Pulmonary artery endothelial cell (primary cell): ENCODE results near the gene GNG4. TPM values are rescaled to one million over a fixed set of nuclear protein-coding genes. Genes with fewer than 3 reads are reported as not detected.
"Not testable (repeated sequence)": the region's sequence is repeated elsewhere in the genome, so short reads cannot be mapped to it uniquely, and the experiment has no call there.

Source experiments
- DNase-seq: peaks from one replicate; pipeline ENCODE4 v3.0.0-alpha.2; 2011; ENCODE audit warnings: low read depth, low spot score
- total RNA-seq: library from RNA; depleted of rRNA; stranded (reverse); fragments of >200 nt; gene quantifications from 2 replicates; pipeline ENCODE4 v1.2.3, GENCODE V29; 2014

GNG4 gene
- total RNA-seq, 1 donor from 2014 or later = not detected

DNA sequence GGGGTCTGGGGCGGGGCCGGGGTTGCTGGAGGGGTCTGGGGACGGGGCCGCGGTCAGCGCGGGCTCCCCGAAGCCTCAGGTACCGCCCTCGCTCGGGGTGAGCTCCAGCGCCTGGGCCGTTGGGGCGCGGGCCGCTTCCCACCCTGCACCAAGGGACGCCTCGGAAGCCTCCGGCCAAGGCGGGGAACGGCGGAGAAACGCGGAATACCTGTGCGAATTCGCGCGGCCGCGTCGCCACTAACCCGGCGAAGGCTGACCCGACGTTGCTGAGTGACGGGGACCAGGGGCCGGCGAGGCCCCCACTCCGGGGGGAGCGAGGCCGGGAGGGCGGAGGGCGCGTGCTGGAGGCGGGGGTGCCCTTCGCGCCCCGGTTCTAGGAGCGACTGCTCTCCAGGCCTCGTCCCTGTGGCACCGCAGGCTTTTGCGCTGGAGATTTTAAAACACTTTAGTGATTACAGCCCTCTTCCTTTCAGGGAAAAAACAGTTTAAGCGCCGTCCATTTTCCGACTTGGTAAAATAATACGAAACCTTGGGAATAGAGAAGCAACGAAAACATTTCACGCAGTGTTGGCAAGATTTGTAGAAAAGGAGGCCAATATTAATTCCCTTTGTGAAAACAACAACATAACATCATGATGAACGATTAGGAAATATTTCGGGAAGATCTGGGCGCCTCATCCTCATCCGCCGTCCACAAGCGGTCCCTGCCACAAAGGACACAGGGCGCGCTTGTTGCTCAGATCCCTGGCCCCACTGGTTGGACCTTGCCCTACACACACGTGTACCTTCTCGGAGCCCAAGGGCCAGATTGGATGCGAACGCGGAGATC, 971 bp upstream of the GNG4 start:
- no peak for DNase-seq

DNA sequence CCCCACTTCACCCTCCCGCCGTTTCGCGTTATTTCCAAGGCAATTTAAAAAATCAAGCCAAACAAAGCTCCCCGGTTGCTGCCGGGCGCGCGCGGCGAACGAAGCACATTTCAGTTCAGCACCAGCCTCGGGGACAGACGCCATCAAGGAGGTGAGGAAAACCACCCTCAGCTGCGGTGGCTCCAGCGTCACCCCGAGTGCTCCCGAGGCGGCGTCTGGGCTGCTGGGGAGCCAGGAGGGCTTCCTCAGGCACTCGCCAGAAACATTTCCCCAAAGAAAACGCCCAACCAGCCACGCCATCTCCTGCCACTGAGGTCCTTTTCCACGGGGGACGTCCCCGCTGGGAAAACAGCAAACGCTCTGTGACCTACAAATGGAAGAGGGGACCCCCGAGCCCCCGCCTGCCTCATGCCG, 623 bp downstream of the GNG4 start:
- no peak for DNase-seq

DNA sequence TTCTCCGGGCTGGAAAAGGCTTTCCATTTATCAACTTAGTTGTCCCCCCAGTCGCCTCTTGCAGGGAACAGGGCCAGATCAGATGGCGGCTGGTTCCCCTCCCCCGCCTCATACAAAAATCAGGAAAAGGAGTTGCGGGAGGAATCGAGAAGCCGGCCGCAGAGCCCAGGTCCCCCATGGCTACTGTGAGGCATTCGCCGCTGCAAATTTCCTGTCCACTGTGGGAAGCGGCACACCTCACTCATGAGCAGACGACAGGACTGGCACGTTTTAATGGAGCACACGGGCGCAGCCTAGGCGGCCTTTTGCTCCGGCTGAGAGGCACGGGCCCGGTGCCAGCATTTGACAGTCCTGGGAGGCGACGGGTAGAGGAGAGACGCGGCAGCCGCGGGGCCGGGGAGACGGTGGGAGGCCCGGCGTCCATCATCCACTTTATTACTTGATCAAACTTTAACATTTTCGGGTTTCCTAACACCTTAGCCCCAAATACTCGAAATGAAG, 1.1 kb downstream of the GNG4 start:
- DNase-seq = no peak

DNA sequence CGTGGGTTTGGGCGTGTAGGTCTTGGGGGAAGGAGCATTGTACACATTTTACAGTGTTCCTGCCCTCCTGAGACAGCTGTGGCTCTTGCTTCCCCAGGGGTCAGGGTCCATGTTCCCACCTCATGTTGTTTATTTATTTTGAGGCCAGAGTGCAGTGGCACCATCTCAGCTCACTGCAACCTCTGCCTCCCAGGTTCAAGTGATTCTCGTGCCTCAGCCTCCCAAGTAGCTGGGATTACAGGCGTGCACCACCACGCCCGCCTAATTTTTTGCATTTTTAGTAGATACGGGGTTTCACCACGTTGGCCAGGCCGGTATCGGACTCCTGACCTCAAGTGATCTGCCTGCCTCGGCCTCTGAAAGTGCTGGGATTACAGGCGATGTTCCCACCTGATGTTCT, 2.0 kb downstream of the GNG4 start:
- not testable (repeated sequence) for DNase-seq

DNA sequence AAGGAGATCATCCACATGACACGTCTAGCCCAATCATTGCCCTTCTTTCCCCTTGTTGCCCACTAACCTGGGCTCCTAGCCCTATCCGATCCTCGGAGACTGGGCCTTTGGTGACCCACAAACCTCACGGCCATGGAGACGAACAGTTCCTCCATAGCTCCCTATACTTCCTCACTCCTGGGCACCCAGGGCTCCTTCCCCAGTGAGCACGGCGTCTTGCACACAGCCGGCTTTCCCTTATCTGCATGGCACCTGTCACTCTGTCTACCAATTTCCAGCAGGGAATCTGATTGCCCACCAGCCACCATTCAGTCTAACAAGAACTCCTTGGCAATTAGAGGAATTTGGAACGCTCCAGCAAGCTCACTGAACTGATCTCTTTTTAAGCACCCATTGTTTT, 3.1 kb downstream of the GNG4 start:
- no peak for DNase-seq

DNA sequence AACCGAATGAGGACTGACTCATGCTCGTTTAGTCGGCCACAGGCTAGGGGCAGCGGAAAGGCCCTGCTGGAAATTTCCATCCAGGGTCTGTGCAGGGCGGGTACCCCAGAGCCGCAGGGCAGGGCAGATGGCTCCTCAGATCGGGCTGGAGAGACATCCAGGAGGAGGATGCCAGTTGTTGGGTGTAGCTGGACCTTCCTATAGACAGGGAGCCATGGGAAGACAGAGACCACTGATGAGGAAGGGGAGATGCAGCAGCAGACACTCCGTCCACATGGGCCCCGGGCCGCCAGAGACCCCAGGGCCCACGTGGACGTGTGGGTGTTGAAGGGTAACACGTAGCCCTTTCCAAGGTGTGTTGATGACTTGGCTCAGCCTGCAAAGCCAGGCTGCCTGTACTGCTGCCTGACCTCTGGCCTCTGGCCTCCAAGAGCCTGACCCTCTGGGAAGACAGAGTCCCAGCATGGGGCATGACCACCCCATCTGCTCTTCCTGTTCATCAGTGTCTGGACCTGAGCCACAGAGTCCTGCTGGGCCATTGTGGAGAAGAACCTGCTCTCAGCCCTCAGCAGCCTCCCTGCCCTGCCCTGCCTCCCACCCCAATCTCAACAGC, 4.8 kb downstream of the GNG4 start:
- no peak for DNase-seq

DNA sequence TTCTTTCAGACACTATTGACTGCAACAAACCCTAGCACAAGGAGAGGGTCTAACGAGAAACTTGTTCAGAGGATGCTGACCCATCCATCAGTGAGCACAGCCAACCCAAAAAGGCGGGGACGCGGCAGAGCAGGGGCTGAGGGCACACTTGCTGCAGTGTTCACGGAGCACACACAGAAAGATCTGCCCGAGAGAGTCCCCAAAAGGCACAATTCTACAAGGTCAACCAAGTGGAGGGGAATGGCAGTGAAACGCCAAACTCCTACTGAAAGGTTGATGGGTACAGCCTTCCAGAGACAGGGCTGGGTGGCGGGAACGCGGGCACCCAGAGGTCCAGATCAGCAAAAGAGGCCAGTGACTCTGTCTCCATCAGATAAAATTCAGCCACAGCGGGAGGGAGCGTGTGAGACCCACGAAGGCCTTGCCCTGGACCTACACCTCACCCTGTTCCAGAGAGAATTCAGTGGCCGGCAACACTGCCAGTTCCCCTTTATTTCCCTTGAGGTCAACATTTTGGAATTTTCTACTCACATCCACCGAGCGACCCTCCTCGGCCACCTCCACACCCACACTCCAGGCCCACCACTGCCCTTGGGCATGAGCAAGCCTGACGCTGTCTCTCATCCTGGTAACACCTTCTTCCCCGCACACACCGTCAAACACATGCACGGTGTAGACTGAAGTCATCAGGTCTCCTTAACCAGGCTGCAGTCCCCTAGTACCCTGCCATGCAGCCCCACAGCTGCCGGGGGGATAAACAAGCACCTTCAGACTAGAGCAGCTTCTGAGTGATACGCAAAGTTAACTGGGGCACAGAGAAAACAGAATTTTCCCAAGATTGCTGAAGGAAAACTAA, 5.5 kb downstream of the GNG4 start:
- no peak for DNase-seq

DNA sequence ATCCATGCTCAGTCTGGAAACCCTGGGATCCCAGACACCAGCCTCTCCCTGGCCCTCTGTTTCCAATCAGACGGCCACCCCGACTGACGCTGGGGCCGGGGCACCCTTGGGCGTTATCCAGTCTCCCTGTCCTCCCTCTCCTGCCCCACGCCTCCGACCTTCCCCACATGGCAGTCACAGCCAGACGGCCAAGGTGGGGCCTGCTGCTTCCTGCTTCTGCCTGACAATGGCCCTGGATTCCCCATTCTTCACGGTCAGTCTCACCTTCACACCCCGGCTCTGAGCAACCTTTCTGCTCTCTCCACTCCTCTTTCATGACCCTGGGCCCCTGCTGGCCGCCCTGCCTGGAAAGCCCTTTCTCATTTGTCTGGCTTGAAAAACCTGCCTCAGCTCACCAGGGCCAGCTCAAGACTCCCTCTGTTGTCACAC, 6.6 kb downstream of the GNG4 start:
- DNase-seq = no peak

DNA sequence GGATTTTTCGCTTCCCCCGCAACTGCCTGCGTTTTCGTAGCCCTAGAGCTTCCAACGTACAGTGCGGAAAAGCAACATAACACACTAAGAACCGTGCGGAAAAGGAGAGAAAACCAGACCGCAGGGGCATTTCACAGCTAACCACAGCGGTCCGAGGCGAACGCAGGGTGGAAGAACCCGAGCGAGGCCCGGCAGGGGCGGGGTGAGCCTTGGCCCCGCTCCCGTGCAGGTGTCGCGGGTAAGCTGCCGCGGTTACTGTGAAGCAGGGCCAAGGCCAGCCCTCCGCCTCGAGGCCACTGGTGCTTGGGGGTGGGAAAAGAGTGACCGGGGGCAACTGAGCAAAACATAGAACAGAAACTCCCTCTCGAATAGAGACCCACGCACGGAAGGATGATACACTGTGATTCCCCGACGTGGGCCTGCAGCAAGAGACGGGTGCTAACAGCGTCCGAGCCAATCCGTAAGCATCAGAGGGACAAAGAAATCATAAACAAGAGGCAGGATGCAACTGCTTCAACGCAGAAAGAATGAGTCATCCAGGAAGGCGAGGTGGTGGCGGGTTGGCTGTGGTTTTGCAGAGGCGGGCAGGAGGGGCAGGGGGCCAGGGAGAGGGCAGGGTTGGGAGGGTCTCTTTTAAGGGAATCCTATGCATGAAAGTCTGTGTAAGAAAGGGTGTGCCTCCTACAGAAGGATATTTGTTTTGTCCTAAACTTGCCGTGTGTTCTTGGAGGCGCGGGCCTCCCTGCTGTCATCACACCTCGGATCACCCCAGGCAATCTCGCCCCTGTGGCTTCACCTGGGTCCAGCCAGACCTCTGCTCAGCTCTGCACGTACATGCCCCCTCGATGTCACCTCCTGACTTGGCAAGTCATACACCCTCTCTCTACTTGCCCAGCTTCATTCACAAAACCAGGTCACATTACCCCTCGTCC, 7.3 kb downstream of the GNG4 start:
- DNase-seq = no peak

DNA sequence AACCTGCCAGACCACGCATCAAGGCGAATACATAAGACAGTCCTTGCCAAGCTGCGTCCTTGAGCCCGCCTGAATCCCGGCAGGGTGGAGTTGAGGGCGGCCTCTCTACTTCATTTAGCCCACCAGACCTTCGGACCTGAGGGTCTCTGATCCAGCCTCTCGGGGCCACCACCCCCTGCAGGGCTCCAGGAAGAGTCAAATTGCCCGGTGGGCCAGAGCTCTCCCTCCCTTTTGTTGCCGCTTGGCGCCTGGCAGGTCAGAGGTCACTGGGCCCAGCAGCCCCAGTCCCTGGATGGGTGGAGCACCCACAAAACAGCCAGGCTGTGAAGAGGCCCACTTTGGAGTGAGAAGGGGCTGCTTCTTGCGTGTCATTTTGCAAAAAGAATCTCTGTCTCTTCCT, 9.0 kb downstream of the GNG4 start:
- DNase-seq = no peak

DNA sequence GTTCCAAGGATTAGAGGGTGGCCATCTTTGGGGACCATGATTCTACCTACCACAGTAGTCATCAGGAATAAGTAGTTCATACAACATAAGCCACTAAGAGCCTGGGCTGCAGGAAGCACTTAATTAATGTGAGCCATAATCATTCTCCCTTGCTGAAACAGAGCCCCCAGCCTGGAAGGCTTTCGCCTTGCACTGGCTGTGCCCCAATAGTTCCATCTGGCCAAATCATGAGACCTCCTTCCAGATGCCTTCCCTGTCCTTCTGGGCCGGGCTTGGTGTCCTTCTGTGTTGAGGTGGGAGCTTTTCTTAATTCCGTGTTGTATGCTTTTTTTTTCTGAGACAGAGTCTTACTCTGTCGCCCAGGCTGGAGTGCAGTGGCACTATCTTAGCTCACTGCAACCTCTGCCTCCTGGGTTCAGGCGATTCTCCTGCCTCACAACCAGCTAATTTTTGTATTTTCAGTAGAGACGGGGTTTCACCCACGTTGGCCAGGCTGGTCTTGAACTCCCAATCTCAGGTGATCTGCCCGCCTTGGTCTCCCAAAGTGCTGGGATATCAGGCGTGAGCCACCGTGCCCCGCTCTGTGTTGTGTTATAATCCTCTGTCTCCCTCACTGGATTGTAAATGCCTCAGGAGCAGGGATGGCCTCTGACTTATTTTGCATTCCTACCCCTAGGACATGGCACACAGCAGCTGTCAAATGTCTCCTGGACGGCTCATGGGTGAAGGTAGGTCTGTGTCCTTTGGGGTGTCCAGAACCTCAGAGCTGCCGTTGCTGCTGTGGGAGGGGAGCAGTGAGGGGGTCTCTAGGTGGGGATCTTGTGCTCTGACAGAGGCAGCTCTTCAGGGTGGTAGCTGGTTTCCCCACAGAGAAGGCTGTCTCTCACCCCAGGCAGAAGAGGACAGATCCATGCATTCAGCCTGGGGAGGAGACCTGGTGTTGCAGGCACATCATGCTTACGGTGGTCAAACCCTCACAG, 10.1 kb downstream of the GNG4 start:
- DNase-seq = no peak

DNA sequence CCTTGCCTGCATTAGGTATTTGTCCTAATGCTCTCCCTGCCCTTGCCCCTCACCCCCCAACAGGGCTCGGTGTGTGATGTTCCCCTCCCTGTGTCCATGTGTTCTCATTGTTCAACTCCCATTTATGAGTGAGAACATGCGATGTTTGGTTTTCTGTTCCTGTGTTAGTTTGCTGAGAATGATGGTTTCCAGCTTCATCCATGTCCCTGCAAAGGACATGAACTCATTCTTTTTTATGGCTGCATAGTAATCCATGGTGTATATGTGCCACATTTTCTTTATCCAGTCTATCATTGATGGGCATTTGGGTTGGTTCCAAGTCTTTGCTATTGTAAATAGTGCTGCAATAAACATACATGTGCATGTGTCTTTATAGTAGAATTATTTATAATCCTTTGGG, 11.0 kb downstream of the GNG4 start:
- DNase-seq = not testable (repeated sequence)

DNA sequence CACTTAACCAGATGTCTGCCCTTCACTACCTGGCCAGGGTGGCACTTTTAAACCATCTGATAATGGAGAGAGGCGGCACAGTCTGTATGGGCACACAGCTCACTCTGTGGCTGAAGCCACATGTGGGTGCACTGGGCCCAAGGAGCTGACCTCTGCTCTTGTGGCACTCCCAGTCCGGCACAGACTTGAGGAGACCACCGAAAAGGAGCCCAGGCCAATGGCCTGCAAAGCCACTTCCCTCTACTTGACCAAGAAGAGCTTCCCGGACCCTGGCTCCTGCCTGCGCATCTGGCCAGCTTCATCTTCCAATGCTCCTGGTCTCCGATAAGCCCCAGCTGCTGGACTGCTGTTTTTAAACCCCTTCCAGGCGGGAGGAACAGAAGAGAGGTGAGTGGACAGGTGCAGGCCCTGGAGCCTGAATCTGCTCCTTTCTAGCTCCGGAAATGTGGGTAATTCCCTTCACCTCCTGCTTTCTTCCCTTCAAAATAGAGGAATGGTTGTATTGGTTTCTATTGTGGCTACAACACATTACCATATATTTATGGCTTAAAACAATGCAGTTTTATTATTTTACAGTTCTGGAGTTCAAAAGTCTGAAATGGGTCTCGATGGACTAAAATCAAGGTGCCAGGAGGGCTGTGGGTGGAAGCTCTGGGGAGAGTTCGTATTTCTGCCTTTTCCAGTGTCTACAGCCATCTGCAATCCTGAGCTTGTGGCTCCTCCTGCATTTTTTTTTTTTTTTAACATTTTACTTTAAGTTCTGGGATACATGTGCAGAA, 11.6 kb downstream of the GNG4 start:
- DNase-seq = no peak

DNA sequence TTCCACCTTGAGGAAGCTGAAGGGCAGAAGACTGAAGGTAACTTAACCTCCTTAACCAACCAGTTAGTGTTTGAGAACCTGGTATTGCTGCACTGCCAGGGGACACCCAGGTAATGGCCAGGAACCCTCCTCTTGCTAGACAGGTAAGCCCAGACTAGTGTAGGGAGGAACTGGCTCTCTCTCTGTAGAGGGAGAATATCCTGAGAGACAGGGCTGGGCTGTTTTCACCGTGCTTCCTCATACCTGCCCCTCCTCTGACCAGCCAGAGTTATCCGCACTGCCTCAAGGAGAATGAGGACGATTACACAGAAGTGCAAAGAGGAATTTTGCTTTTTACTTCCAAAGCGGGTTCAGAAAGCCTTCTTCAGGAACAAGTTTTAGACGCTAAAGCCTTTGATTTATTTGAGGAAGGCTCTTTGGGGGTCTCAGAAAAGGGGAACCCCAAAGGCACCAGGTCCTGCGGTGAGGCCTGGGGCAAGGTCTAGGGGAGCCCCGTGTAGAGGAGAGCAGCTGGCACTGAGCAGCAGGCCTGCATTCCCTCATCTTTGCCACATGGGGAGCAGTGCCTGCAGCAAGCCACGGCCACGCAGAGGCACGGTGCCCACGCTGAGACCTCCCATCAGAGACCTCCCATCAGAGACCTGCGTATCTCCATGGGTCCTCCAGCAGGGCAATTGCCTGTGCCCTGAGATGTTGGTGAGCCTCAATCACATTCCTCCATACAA, 13.5 kb downstream of the GNG4 start:
- DNase-seq = no peak

DNA sequence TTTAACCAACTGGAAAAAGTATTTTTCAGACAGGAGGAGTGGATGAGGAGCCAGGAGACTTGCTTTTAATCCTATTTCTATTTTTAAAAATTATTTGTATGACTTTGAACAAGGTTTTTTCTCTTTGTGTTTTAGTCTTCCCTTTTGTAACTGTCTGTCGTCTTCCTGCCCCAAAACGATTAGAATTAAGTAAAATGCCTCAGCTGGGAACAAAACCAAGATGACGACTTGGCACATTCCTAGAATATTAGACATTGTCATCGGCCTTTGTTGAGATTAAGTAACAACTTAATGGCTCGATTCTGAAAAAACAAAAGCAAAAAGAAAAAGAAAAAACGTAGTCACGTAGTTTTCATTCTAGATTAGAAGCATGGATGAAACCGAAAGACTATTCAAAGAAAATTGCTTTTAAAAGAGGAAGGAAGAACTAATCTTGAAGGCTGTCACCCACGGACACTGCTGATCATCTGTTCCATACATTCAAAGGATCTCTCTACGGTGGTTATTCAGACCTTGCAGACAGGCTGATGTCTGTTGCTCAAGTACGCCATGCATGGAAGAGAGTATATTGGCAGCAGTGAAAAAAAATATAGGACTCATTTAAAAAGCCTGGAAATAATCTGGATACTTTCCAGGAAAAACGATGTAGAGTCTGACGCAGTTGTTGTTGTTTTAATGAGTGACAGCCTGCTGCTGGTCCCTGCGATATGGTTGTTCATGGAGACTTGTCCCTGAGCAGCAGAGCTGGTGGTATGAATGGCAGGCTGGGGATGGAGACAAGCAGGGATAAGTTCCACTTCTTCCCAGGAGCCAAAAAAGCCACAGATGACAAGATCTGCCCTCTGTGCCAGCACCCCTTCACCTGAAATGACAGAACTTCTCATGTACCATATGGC, 16.8 kb downstream of the GNG4 start:
- DNase-seq = no peak

DNA sequence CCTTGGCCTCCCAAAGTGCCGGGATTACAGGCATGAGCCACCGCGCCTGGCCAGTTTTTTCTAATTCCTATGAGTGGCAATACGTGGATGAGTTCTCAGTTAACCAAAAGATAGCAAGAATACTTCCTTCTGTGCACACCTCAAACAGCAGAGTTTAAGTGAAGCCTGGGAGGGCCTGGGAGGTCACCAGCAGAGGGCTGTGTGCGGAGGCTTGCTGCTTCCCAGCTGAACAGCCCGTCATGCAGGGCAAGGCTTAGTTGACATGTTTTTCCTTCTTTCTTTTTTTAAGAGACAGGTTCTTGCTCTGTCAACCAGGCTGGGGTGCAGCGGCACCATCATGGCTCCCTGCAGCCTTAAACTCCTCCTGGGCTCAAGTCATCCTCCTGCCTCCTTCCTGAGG, 17.8 kb downstream of the GNG4 start:
- no peak for DNase-seq

DNA sequence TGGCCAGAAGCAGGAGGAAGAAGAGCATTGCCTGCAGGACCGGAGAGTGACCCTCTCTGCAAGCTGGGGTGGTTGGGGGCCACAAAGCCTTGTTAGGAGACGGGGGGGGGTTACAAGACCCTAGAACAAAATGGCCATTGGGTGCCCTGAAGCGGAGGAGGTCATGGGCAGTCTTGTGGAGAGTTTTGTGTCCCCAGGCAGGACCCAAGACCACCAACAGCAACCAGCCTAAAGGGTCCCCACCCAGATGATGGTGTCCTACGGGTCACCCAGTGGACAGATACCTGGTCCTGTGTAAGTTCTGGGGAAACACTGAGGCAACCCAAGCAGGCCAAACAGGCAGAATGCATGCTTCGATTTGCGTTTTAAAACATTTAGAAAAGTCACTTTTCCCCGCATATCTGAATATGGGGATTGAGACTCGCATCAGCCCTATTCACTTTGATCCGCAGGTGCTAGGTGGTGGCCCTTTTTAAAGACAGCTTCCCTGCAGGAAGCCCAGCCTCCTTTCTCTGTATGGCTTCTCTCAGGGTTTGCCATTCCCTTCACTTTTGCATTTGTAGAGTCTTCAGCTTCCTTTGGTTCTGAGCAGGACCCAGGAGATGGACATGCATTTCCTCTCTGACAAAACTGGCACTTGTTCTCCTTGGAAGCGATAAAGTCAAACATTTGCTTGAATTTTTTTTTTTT, 21.1 kb downstream of the GNG4 start:
- no peak for DNase-seq
